ENCODE results near the gene RASSF3.

GRCh38 chr12:64610660-64611340, 505 bp downstream of the RASSF3 start:
- no peak for TF ChIP-seq POLR2A (IDR thresholded peaks at IDR 0.05)
- no peak for TF ChIP-seq CTCF (IDR thresholded peaks at IDR 0.05 in 4 of 5, conservative IDR thresholded peaks at IDR 0.05 in 1 of 5)
